Measurements from ENCODE around the gene ZNF598. TPM values are rescaled to one million over a fixed set of nuclear protein-coding genes. Genes with fewer than 3 reads are reported as not detected.

Gene ZNF598
- total RNA-seq, 1 experiment from 2014 or later = 75.8 TPM

- peaks cover under 1% of the 10 kb centered on the region for H3K36me3 ChIP-seq (ENCODE audit: insufficient read depth, low read length, poor library complexity, severe bottlenecking)
- intact Hi-C loops (cut with micrococcal nuclease; ENCODE audit: unreplicated experiment) = no loop called here
- ChIA-PET CTCF (no interaction called here), POLR2A (ENCODE audit: low non-redundant PET) (no interaction called here)
- DNase-seq (ENCODE audit: low spot score) = no peak
- no peaks in the 10 kb centered on the region for H3K9me3 ChIP-seq (ENCODE audit: low read depth, low read length, poor library complexity, severe bottlenecking)
- no peaks in the 10 kb centered on the region for H3K4me1 ChIP-seq (ENCODE audit: insufficient read depth, low read length, poor library complexity, severe bottlenecking)
- H3K4me3 ChIP-seq (ENCODE audit: low read depth, low read length, poor library complexity, severe bottlenecking) = no peak overlapping the region
- no peaks in the 10 kb centered on the region for H3K27me3 ChIP-seq (replicated peaks; ENCODE audit: insufficient read depth, low read depth, low read length, poor library complexity)
- H3K27ac ChIP-seq (ENCODE audit: low read depth, low read length, poor library complexity, severe bottlenecking) = no peak overlapping the region
- TF ChIP-seq EZH2 (IDR thresholded peaks at IDR 0.05; ENCODE audit: borderline replicate concordance, low read depth, low read length, poor library complexity, severe bottlenecking) = no peak
- TF ChIP-seq, protein P1, sequence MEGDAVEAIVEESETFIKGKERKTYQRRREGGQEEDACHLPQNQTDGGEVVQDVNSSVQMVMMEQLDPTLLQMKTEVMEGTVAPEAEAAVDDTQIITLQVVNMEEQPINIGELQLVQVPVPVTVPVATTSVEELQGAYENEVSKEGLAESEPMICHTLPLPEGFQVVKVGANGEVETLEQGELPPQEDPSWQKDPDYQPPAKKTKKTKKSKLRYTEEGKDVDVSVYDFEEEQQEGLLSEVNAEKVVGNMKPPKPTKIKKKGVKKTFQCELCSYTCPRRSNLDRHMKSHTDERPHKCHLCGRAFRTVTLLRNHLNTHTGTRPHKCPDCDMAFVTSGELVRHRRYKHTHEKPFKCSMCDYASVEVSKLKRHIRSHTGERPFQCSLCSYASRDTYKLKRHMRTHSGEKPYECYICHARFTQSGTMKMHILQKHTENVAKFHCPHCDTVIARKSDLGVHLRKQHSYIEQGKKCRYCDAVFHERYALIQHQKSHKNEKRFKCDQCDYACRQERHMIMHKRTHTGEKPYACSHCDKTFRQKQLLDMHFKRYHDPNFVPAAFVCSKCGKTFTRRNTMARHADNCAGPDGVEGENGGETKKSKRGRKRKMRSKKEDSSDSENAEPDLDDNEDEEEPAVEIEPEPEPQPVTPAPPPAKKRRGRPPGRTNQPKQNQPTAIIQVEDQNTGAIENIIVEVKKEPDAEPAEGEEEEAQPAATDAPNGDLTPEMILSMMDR (conservative IDR thresholded peaks at IDR 0.05; ENCODE audit: low read depth, low read length) = no peak
- no TSS peak for BruUV-seq (replicated peaks)
Observed at GRCh38 chr16:2057438-2057837, 47.8 kb upstream of the ZNF598 start.

GRCh38 chr16:2056681-2057407 lies 47.2 kb upstream of the ZNF598 start:
- H3K27me3 ChIP-seq (replicated peaks; ENCODE audit: insufficient read depth, low read depth, low read length, poor library complexity) = no peaks in the 10 kb centered on the region
- no peak for DNase-seq (ENCODE audit: low spot score)
- CTCF ChIA-PET = interaction anchor here (0.6 to 1.3 kb wide), 3 partner anchors 34 to 94 kb away, joined by 3 to 6 read pairs (median 5); no protein-coding TSS in a partner anchor
- intact Hi-C loops (cut with micrococcal nuclease; ENCODE audit: unreplicated experiment) = no loop called here
- H3K9me3 ChIP-seq (ENCODE audit: low read depth, low read length, poor library complexity, severe bottlenecking) = no peaks in the 10 kb centered on the region
- H3K4me3 ChIP-seq (ENCODE audit: low read depth, low read length, poor library complexity, severe bottlenecking) = no peak overlapping the region
- TF ChIP-seq, protein P1 (conservative IDR thresholded peaks at IDR 0.05; ENCODE audit: low read depth, low read length) = no peak
- TF ChIP-seq EZH2 (IDR thresholded peaks at IDR 0.05; ENCODE audit: borderline replicate concordance, low read depth, low read length, poor library complexity, severe bottlenecking) = no peak
- no peaks in the 10 kb centered on the region for H3K4me1 ChIP-seq (ENCODE audit: insufficient read depth, low read length, poor library complexity, severe bottlenecking)
- peaks cover 5% of the 10 kb centered on the region for H3K36me3 ChIP-seq (ENCODE audit: insufficient read depth, low read length, poor library complexity, severe bottlenecking)
- H3K27ac ChIP-seq (ENCODE audit: low read depth, low read length, poor library complexity, severe bottlenecking) = no peak overlapping the region
- no TSS peak for BruUV-seq (replicated peaks)
- POLR2A ChIA-PET (ENCODE audit: low non-redundant PET) = no interaction called here

- H3K36me3 ChIP-seq (ENCODE audit: insufficient read depth, low read length, poor library complexity, severe bottlenecking) = peaks cover 8% of the 10 kb centered on the region
- TF ChIP-seq, protein P1 (conservative IDR thresholded peaks at IDR 0.05; ENCODE audit: low read depth, low read length) = no peak
- no peak for TF ChIP-seq EZH2 (IDR thresholded peaks at IDR 0.05; ENCODE audit: borderline replicate concordance, low read depth, low read length, poor library complexity, severe bottlenecking)
- CTCF ChIA-PET = interaction anchor here (1.2 to 1.3 kb wide), 2 partner anchors 33 kb away, joined by 3 to 5 read pairs; no protein-coding TSS in a partner anchor
- H3K4me1 ChIP-seq (ENCODE audit: insufficient read depth, low read length, poor library complexity, severe bottlenecking) = no peaks in the 10 kb centered on the region
- H3K9me3 ChIP-seq (ENCODE audit: low read depth, low read length, poor library complexity, severe bottlenecking) = no peaks in the 10 kb centered on the region
- H3K4me3 ChIP-seq (ENCODE audit: low read depth, low read length, poor library complexity, severe bottlenecking) = no peak overlapping the region
- POLR2A ChIA-PET (ENCODE audit: low non-redundant PET) = no interaction called here
- BruUV-seq (replicated peaks) = no TSS peak
- intact Hi-C loops (cut with micrococcal nuclease; ENCODE audit: unreplicated experiment) = no loop called here
- H3K27me3 ChIP-seq (replicated peaks; ENCODE audit: insufficient read depth, low read depth, low read length, poor library complexity) = no peaks in the 10 kb centered on the region
- no peak for DNase-seq (ENCODE audit: low spot score)
- H3K27ac ChIP-seq (ENCODE audit: low read depth, low read length, poor library complexity, severe bottlenecking) = no peak overlapping the region
Observed at GRCh38 chr16:2056077-2056476, 46.5 kb upstream of the ZNF598 start.
